ENCODE results near the gene MAP4.
"Not testable (repeated sequence)": the region's sequence is repeated elsewhere in the genome, so short reads cannot be mapped to it uniquely, and the experiment has no call there.

MAP4 gene

DNA sequence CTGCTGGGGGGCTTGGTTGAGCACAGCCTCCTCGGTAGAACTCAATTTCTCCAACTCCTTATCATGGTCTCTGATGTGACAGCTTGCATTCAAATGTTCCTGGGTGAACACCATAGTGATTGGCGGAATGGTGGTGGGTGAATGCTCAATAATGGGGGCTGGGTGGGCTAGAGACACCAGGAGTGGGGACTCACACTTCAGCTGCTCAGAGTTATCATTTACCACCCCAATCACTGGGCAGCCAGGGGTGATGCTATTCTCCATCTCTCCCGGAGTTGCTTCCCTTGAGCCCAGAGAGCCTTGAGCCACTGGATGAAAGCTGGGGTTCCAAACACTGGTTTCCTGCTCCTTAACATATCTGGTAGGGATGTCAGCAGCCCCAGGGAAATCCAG, 124.6 kb downstream of the MAP4 start:
- DNase-seq = no peak

DNA sequence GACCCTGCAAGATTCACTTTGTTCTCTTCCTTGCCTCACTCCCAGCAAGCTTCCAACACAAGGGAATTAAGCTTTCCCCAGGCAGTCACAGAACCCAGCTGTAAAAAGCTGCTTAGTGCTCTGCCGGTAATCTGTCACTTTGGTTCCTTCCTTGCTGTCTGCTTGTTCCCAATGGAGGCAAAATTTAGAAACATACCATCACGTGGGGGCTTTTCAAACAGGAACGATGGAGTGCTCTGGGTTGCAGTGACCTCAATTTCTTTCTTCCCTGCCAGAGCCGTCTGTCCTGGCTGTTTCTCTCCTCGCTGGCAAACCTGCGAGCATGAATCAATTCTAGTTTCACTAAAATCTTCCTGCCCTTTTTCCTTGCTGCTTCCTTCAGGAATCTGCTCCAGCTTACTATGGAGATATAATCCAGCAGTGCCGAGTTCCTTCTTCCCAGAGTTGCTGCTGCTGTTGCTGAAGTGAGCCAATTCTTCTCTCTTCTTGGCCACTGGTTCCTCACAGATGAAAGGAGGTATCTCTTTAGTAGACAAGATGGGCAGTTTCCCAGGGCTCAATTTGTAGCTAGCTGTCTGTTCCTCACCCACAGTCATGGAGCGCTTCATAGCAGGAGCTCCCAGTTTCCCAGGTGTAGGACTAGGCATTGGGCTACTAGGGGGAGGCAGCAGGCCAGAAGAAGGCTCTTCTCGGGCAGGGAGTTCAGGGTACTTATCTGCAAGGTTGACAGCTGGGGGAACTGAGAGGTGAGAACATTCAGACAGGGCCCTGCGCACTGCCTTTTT, 125.2 kb downstream of the MAP4 start:
- no peak for DNase-seq

DNA sequence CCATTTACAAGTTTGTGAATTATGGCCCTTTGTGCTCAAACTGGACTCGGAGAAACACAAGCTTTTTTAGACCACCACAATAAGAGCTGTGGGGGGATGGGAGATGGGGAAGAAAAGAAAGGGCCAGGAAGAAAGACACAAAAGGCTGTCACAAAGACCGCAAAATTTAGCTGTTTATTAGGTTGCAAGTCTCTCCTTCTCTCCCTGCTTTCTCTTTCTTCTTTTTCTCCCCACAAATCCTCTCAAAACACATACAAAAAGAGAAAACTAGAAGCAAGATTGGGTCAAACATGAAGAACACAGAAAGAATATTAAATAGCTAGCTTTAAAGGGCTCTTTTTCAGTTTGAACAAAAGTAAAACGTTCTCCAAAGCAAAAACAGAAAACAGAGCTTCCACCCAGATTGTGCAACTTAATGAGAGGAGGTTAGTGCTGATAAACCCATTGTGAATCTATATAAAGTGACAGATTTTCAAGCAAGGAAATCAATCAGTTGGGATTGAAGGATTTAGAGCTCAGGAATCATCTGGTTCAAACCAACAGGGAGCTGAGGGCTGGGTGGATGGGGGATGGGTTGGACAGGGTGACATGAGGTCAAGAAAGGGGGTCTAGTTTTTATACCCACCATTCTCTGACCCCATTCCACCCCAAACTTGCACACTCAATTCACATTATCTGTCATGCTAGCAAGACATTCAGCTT, 125.9 kb downstream of the MAP4 start:
- no peak for DNase-seq

DNA sequence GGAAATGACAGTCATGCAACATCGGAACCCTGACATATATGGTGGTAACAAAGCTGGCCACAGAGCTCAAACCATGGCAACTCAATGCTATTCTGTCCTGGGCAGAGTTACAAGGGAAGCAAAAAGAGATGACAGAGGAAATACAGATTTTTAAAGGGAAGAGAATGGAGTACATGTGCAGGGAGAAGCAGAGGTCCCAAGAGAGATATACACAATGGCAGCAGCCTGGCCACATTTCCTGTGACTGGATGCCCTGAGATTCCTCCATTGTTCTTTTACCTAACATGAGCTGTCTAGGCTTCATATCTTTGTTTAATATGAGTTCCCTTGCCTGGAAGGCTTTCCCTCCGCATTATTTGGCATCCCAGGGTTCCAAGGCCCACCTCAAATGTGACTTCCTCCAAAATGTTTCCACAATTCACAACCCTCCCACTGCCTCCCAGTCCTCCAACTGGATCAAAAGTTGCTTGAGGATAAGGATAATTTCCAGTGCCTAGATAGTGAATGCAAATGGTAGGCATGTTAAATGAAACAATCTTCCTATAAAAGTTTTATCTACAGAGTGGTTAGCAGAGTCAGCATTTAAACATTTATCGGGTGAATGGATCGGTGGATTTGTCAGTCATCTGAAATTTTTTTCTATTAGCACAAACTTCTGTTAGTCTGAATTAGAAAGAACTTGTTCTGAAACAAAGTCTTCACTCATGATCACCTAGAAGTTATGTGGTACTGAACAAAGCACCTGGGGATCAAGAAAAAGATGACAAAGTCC, 127.0 kb downstream of the MAP4 start:
- no peak for DNase-seq

DNA sequence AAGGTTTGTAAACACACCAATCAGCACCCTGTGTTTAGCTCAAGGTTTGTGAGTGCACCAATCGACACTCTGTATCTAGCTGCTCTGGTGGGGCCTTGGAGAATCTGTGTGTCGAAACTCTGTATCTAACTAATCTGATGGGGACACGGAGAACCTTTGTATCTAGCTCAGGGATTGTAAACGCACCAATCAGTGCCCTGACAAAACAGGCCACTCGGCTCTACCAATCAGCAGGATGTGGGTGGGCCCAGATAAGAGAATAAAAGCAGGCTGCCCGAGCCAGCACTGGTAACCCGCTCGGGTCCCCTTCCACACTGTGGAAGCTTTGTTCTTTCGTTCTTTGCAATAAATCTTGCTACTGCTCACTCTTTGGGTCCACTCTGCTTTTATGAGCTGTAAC, 128.2 kb downstream of the MAP4 start:
- DNase-seq = not testable (repeated sequence)

DNA sequence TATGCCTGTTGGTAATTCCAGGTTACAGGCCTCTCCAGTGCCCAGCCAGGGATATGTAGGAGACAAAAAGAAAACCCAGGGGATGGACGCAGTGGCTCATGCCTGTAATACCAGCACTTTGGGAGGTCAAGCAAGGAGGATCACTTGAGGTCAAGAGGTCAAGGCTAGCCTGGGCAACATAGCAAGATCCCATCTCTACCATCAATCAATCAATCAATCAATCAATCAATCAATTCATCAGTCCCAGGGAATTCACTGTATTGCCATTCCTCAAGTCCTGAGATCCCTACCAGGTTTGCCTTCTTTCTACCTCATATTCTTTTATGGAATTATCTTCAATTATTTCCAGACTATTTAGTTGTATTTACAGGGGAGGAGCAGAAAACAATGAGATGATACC, 131.0 kb downstream of the MAP4 start:
- no peak for DNase-seq

DNA sequence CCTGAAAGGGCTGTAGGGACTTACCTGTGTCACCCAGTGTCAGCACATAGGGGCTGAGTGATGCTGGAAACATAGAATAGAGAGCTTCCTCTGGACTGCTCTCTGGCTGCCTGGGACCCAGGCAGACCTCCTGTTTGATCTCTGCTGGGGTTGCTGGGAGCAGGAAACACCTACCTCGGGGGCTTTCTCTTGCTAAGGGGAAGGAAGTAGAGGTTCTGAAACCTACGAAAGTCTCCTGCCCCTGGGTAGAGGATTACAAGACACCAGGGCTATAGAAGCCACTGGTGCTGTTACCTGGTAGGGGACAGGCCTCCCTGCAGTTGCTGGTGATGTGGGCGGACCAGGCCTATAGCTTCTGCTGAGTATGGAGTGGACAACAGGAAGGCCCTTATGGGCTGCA, 131.6 kb downstream of the MAP4 start:
- no peak for DNase-seq

DNA sequence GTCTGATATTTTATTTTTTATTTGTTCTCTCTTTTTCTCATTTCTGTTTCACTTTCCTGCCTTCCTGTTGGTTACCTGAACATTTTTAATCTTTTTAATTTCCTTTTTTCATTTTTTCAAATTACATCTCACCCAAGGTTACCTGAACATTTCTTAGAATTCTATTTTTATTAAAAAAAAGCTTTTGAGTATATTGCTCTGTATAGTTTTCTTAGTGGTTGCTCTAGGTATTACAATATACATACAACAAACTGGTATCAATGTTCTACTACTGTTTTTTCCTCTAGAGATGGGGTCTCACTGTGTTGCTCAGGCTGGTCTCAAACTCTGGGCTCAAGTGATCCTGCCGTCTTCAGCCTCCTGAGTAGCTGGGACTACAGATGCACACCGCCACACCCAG, 133.9 kb downstream of the MAP4 start:
- DNase-seq = no peak

DNA sequence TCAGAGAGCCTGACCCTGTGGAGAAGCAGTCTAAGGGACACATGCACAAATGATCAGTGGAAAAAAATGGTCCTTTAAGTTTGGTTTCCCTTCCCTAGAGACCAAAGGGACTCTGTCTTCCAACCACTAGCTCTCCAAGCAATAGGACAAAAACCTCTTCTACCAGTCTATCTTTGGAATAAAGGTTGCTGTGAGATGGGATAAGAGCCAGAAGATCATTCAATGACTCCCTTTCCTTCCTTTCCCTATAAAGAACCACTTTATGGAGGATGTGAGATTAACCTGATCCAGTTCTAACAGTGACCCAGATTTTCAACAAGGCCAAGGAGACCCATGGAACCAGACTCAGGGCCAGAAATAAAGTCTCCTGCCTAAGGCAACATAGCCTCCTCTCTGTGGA, 138.5 kb downstream of the MAP4 start:
- no peak for DNase-seq

DNA sequence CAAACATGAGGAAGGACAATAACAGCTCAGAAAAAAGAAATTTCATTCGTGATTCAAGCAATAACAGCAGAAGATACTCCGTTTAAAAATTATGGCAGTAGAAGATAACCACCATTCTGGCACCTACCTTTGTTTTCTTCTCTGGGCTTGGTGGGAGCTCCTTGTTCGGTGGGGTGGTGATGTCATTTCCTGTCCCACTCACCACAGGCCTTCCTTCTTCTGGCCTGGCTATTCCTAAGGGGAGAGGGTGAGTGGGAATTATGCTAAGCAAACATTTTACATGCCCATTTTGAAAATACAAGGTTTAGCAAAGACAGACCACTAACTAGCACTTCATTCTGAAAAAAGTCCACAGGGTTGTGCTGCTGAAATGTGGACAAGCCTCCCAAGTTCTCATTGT, 138.9 kb downstream of the MAP4 start:
- DNase-seq = no peak

DNA sequence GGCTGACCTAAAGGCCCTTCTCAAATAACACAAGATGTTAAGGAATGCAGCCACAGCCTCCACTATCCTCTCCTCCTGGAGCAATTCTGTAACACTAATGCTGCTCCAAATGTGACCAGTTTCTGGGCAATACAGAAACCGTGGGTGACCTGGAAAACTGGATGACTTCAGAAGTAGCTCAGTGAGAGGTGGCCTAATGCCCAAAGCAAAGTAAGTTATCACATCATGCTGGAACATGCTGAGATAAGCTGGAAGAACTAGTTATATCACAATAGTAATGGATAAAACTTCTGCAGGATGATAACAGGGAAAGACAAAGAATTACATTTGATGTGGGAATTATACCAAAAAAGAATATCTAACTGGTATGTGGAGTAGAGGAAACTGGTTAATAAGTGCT, 141.3 kb downstream of the MAP4 start:
- DNase-seq = no peak

DNA sequence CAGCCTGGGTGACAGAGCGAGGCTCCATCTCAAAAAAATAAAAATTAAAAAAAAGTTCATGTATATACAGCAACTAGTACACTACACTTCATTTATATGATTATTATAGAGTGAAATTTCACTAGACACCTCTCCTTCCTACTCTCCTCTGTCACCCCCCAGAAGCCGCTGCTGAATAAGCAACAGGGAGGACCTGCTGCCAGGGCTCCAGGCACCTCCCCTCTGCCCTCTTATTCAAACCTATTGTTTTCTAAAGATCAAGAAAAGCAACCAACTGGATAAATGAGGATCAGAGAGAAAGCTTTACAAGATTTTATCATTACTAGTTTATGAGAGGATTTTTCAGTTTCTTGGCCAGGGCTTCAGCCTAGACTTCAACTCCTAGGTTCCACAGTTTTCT, 141.8 kb downstream of the MAP4 start:
- DNase-seq = no peak

DNA sequence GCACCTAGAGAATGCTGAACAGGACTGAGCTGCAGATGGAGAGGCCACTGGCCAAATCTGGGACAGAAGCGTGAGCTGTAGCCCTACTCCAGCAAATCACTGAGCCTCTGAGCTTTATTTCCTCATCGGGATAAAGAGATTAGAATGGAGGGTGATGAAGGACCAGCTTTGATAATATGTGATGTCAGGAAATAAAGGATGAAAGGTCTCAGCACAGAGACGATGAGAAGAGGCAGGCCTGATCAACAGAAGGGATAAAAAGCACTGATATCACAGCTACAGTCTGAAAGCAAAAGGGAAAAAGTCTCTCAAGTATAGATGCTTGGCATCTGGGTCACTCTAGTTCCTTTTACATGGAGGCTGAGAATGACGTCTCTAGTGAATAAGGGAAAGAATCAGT, 143.3 kb downstream of the MAP4 start:
- no peak for DNase-seq

DNA sequence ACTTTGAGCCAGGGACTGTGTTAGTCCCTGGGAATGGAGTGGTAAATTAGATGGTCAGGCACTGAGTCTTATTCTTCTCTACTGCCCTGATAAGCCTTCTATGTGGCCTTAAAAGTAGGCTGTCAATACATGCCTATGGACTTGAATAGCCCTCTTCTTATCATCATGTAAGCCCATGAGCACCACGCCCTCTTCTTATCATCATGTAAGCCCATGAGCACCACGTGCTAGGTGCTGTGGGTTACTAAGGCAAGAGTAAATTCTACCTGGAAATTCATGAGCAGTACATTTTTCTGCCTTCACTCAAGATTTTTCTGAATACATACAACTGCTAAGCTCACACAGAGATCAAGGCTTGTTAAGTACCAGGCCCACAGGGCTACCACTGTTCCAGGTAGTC, 144.8 kb downstream of the MAP4 start:
- DNase-seq = peak; percentile 95

DNA sequence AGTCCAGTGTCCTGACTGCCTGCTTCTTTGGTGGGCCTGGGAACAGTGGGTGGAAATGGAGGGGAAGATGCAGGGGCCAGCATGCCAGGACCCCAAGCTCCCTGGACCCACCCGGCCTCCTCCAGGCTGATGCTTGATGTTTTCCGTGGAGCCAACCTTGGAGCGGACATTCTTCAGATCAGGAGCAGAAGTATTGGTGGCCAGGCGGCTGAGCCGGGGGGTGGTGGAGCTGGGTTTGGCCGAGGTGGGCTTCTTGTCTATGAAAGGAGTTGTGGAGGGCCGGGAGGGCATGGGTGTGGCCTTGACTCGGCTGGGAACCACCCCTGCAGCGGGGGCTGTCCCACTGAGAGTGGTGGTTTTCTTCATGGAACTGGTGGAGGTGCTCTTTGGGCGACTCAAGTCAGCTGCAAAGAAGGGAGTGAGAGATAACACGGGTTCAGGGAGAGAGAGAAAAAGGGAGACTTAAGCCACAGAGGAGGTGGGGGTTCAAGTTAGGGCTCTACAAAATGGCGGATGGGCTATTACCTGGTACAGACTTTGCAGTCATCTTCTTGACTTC, 145.4 kb downstream of the MAP4 start:
- peak; percentile 61 for DNase-seq

DNA sequence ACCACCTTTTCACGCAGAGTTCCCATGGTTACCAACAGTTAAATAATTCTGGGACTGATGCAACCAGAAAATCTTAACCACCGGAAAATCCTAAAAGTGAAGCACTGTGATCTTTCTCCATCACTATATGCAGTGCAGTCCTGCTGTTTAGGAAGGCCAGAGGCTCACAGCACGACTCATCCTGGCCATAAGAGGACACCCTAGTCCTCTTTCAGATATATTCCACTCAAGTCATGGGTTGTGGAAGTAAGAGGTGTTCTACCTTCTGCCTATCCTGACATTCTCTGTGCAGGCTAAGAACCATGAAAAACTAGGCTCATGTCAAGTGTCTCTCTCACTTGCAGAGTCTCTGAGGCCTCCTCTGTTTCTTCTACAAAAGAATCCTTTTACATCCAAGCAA, 146.1 kb downstream of the MAP4 start:
- no peak for DNase-seq

DNA sequence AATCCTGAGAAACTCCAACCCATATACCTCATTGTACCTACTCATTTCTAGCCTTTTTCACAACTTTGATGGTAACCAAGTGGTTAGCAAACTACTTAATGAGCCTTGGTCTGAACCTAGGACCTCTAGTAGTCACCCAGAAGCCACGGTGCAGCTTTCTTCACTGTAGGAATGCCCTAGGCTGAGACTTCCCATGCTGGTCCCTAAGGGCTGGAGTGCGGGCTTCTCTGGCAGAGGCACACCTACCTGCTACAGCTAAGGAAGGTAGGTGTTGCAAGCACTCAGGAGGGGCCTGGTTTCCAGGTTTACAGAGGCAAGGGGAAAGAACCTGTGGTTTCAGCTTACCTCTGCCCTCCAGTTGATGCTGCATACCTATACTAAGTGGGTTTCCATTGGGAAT, 147.9 kb downstream of the MAP4 start:
- DNase-seq = no peak

DNA sequence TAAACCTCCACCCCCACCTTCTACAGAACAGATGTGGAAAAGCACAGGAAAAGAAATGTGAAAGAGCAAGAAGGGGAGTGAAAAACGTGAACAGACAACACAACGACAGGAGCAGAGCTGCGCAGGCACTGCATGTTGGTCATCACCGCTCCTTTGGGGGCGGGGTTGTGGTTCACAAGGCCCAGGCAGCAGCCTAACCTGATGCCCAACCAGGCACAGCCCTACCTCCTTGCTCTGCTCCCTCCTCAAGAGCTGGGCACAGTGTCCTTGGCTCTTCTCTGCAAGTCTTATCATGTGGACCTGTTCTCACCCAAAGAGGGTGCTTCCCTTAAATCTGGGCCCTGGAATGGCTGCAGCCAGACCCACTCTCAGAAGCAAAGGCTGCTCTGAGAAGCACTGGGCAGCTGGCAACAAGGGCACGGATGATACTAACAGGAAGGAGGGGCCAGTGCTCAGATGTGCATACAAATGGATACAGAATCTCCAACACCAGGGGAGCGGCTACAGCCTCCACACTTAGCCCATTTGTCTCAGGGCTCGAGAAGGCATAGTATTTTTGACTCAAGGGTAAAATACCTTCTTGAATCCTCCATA, 148.7 kb downstream of the MAP4 start:
- no peak for DNase-seq

DNA sequence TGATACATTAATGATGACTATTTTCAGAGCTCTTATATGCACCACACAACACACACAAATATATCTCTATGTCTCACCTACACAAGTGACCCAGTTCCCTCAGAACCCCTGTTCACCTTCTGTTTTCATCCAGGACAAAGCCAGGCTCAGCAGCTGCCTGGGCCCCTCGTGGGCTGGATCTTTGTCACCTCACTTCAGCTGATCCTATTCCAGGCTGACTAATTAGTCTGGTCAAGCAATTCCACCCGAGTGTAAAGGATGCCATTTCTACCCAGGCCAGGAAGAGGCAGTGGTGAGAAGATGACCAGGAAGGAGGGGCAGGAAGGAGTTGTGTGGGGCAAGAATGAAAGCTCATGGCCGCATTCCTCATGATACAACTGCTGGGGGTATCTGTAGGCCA, 151.0 kb downstream of the MAP4 start:
- no peak for DNase-seq

DNA sequence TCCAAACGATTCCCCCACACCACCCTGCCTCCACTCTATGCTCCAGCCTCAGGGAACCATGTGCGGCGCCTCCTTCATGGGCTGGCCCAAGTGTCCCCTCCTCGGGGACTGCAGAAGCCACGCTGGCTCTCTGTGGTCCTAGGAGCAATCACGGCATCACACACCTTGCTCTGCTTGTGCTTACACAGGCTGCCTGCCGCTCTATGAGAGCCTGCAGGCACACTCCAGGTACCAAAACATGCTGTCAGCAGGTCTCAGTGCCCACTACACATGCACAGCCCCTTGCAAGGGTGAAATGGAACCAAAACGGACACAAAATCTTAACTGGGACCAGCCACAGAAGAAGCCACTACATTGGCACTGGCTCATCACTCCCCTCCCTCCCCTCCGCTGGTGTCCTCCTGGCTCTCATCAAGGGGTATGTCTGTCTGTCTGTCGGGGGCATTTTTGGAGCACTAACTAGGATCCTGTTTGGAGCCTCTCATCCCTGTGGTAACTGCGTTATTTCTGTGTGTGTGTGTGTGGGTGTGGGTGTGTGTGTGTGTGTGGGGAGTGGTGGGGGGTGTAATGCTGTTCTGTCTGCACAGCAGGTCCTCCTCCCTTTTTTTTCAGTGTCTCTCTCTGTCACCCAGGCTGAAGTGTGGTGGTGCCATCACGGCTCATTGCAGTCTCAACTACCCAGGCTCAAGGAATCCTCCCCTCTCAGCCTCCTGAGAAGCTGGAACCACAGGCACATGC, 152.7 kb downstream of the MAP4 start:
- no peak for DNase-seq

DNA sequence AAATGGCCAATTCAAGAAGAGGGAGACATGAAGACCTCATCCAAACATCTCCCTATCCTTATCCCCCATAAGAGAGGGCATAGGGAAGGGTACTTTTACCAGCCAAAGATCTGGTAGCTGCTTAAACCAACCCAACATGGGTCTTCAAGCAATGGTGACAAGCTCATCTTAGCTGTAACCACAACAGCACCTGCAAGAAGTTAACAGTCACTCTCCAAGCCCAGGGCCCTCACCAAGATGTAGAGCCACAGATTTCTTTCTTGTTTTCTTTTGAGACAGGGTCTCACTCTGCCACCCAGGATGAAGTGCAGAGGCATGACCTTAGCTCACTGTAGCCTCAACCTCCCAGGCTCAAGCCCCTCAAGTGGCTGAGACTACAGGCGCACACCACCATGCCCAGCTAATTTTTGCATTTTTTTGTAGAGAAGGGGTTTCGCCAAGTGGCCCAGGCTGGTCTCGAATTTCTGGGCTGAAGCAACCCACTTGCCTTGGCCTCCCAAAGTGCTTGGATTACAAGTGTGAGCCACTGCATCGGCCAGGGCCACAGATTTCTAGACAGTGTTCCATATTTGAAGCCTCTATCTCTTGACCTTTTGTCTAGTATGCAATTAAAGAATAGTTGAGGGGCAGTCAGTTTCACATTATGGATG, 156.1 kb downstream of the MAP4 start:
- no peak for DNase-seq

DNA sequence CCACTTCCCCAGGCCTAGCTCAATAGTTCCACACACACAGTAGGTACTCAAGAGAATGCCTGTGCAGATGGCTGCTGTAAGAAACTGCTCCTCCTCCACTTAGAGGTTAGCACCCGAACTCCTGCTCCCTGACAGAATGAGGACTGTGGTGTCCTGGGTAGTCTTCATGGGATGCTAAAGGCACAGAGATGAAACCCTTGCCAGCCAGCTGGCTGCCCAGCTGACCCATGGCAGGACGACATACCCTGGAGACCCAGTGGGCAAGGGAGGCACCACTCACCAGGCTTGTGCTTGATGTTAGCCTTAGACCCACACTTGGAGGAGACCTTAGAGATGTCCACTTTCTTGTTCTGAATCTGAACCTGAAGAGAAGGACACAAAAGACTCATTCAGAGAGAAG, 159.1 kb downstream of the MAP4 start:
- DNase-seq = no peak
